ENCODE measurements around the gene CTTN. TPM values are rescaled to one million over a fixed set of nuclear protein-coding genes. Genes with fewer than 3 reads are reported as not detected.

The CTTN gene
- total and polyA plus RNA-seq, 4 experiments from 2014 or later: 0.41 to 1.5 (median 0.58) TPM; not detected in 1

- no peak overlapping the region for H3K4me3 ChIP-seq (ENCODE audit: low read length in 2 of 2)
- H3K36me3 ChIP-seq (ENCODE audit: insufficient read depth, low read length): no peaks in the 10 kb centered on the region
- peaks cover 18 to 27% of the 10 kb centered on the region in 2 donors for H3K27me3 Mint-ChIP-seq
- ChIA-PET POLR2A (ENCODE audit: partially characterized antibody) (no interaction called here), CTCF (ENCODE audit: partially characterized antibody) (interaction anchor here (0.6 kb wide), 1 partner anchor 15 kb away, joined by 3 read pairs; no protein-coding TSS in a partner anchor)
- H3K4me1 ChIP-seq (ENCODE audit: insufficient read depth, low read length): peaks cover 12% of the 10 kb centered on the region
- no peaks in the 10 kb centered on the region for H3K9me3 Mint-ChIP-seq
- no peak for DNase-seq
- no peaks in the 10 kb centered on the region for H3K27me3 ChIP-seq (ENCODE audit: insufficient read depth, low read length)
- intact Hi-C loops (cut with micrococcal nuclease): no loop called here
- H3K27ac ChIP-seq (ENCODE audit: low read depth, low read length): no peak overlapping the region
- H3K4me1 Mint-ChIP-seq: peaks cover 9 to 13% (median 11%) of the 10 kb centered on the region in 4 donors
- no peak overlapping the region for H3K4me3 Mint-ChIP-seq
- H3K9me3 ChIP-seq (ENCODE audit: control insufficient read depth in 1 of 2, low read length in 2 of 2): no peaks in the 10 kb centered on the region
- H3K27ac Mint-ChIP-seq: no peak overlapping the region
- no peaks in the 10 kb centered on the region for H3K36me3 Mint-ChIP-seq
Observed at GRCh38 chr11:70394211-70394950, 3.9 kb upstream of the CTTN start.

- Mint-ChIP-seq H3K9me3 (no peaks in the 10 kb centered on the region), H3K36me3 (no peaks in the 10 kb centered on the region), H3K27me3 (peaks cover 17 to 26% of the 10 kb centered on the region in 2 donors), H3K4me3 (peak overlapping the region; percentile 83 to 94 (median 85)), H3K4me1 (peaks cover 9 to 13% (median 11%) of the 10 kb centered on the region in 4 donors), H3K27ac (peak overlapping the region in 6 of 7 donors; percentile 18 to 70 (median 48))
- intact Hi-C loops (cut with micrococcal nuclease): no loop called here
- Histone ChIP-seq H3K4me3 (ENCODE audit: low read length in 2 of 2) (peak overlapping the region; percentile 60 to 70), H3K27me3 (ENCODE audit: insufficient read depth, low read length) (no peaks in the 10 kb centered on the region), H3K4me1 (ENCODE audit: insufficient read depth, low read length) (peaks cover 12% of the 10 kb centered on the region), H3K9me3 (ENCODE audit: control insufficient read depth in 1 of 2, low read length in 2 of 2) (no peaks in the 10 kb centered on the region), H3K36me3 (ENCODE audit: insufficient read depth, low read length) (no peaks in the 10 kb centered on the region), H3K27ac (ENCODE audit: low read depth, low read length) (no peak overlapping the region)
- ChIA-PET POLR2A (ENCODE audit: partially characterized antibody) (interaction anchor here (0.7 kb wide), 1 partner anchor 43 kb away, joined by 3 read pairs; no protein-coding TSS in a partner anchor), CTCF (ENCODE audit: partially characterized antibody) (no interaction called here)
- no peak for DNase-seq
Observed at GRCh38 chr11:70397336-70397982, 870 bp upstream of the CTTN start.

GRCh38 chr11:70398834-70399680, 728 bp downstream of the CTTN start:
- CTCF ChIA-PET (ENCODE audit: partially characterized antibody): no interaction called here
- no peak for DNase-seq
- Mint-ChIP-seq H3K27me3 (peaks cover 11 to 19% of the 10 kb centered on the region in 2 donors), H3K4me3 (peak overlapping the region; percentile 55 to 78 (median 67)), H3K4me1 (peaks cover 9 to 13% (median 11%) of the 10 kb centered on the region in 4 donors), H3K9me3 (no peaks in the 10 kb centered on the region), H3K27ac (peak overlapping the region in 1 of 7 donors; percentile 71), H3K36me3 (no peaks in the 10 kb centered on the region)
- peaks cover 12% of the 10 kb centered on the region for H3K4me1 ChIP-seq (ENCODE audit: insufficient read depth, low read length)
- H3K27me3 ChIP-seq (ENCODE audit: insufficient read depth, low read length): no peaks in the 10 kb centered on the region
- intact Hi-C loops (cut with micrococcal nuclease): no loop called here
- no peak overlapping the region for H3K27ac ChIP-seq (ENCODE audit: low read depth, low read length)
- H3K9me3 ChIP-seq (ENCODE audit: control insufficient read depth in 1 of 2, low read length in 2 of 2): no peaks in the 10 kb centered on the region
- peak overlapping the region in 1 of 2 donors; percentile 60 for H3K4me3 ChIP-seq (ENCODE audit: low read length in 2 of 2)
- no peaks in the 10 kb centered on the region for H3K36me3 ChIP-seq (ENCODE audit: insufficient read depth, low read length)
- POLR2A ChIA-PET (ENCODE audit: partially characterized antibody): no interaction called here

GRCh38 chr11:70399681-70400112, 1.4 kb downstream of the CTTN start:
- Histone ChIP-seq H3K27me3 (ENCODE audit: insufficient read depth, low read length) (no peaks in the 10 kb centered on the region), H3K4me3 (ENCODE audit: low read length in 2 of 2) (no peak overlapping the region), H3K27ac (ENCODE audit: low read depth, low read length) (no peak overlapping the region), H3K36me3 (ENCODE audit: insufficient read depth, low read length) (no peaks in the 10 kb centered on the region), H3K9me3 (ENCODE audit: control insufficient read depth in 1 of 2, low read length in 2 of 2) (no peaks in the 10 kb centered on the region), H3K4me1 (ENCODE audit: insufficient read depth, low read length) (peaks cover 12% of the 10 kb centered on the region)
- intact Hi-C loops (cut with micrococcal nuclease): no loop called here
- POLR2A ChIA-PET (ENCODE audit: partially characterized antibody): no interaction called here
- Mint-ChIP-seq H3K4me3 (peak overlapping the region; percentile 36 to 78 (median 59)), H3K36me3 (no peaks in the 10 kb centered on the region), H3K27ac (peak overlapping the region in 2 of 7 donors; percentile 71 to 74), H3K27me3 (peaks cover 11 to 15% of the 10 kb centered on the region in 2 donors), H3K4me1 (peaks cover 9 to 13% (median 11%) of the 10 kb centered on the region in 4 donors), H3K9me3 (no peaks in the 10 kb centered on the region)
- CTCF ChIA-PET (ENCODE audit: partially characterized antibody): no interaction called here
- DNase-seq: no peak

- H3K27ac Mint-ChIP-seq: no peak overlapping the region
- POLR2A ChIA-PET (ENCODE audit: partially characterized antibody): no interaction called here
- peak overlapping the region in 1 of 8 donors; percentile 30 for H3K4me3 Mint-ChIP-seq
Observed at GRCh38 chr11:70400643-70401042, 2.3 kb downstream of the CTTN start.

GRCh38 chr11:70402016-70402415, 3.7 kb downstream of the CTTN start:
- H3K36me3 Mint-ChIP-seq: no peaks in the 10 kb centered on the region
- ChIA-PET CTCF (ENCODE audit: partially characterized antibody) (no interaction called here), POLR2A (ENCODE audit: partially characterized antibody) (no interaction called here)
- Histone ChIP-seq H3K27me3 (ENCODE audit: insufficient read depth, low read length) (no peaks in the 10 kb centered on the region), H3K36me3 (ENCODE audit: insufficient read depth, low read length) (no peaks in the 10 kb centered on the region), H3K4me1 (ENCODE audit: insufficient read depth, low read length) (peaks cover 11% of the 10 kb centered on the region), H3K27ac (ENCODE audit: low read depth, low read length) (no peak overlapping the region), H3K9me3 (ENCODE audit: control insufficient read depth in 1 of 2, low read length in 2 of 2) (no peaks in the 10 kb centered on the region), H3K4me3 (ENCODE audit: low read length in 2 of 2) (no peak overlapping the region)
- no peak for DNase-seq
- H3K27me3 Mint-ChIP-seq: peaks cover 9 to 11% of the 10 kb centered on the region in 2 donors
- H3K4me1 Mint-ChIP-seq: peaks cover 10 to 12% (median 11%) of the 10 kb centered on the region in 4 donors
- no peak overlapping the region for H3K27ac Mint-ChIP-seq
- H3K4me3 Mint-ChIP-seq: no peak overlapping the region
- no peaks in the 10 kb centered on the region for H3K9me3 Mint-ChIP-seq
- intact Hi-C loops (cut with micrococcal nuclease): no loop called here

More at GRCh38 chr11:70400643-70401042, 2.3 kb downstream of the CTTN start:
- Mint-ChIP-seq H3K36me3 (no peaks in the 10 kb centered on the region), H3K27me3 (peaks cover 11 to 14% of the 10 kb centered on the region in 2 donors), H3K9me3 (no peaks in the 10 kb centered on the region), H3K4me1 (peaks cover 10 to 13% (median 11%) of the 10 kb centered on the region in 4 donors)
- CTCF ChIA-PET (ENCODE audit: partially characterized antibody): no interaction called here
- H3K4me1 ChIP-seq (ENCODE audit: insufficient read depth, low read length): peaks cover 12% of the 10 kb centered on the region
- H3K36me3 ChIP-seq (ENCODE audit: insufficient read depth, low read length): no peaks in the 10 kb centered on the region
- intact Hi-C loops (cut with micrococcal nuclease): no loop called here
- no peaks in the 10 kb centered on the region for H3K9me3 ChIP-seq (ENCODE audit: control insufficient read depth in 1 of 2, low read length in 2 of 2)
- no peak overlapping the region for H3K4me3 ChIP-seq (ENCODE audit: low read length in 2 of 2)
- no peak overlapping the region for H3K27ac ChIP-seq (ENCODE audit: low read depth, low read length)
- DNase-seq: no peak
- no peaks in the 10 kb centered on the region for H3K27me3 ChIP-seq (ENCODE audit: insufficient read depth, low read length)

GRCh38 chr11:70402685-70403084, 4.4 kb downstream of the CTTN start:
- DNase-seq: no peak
- peaks cover 3 to 5% (median 5%) of the 10 kb centered on the region in 4 donors for H3K4me1 Mint-ChIP-seq
- Histone ChIP-seq H3K4me1 (ENCODE audit: insufficient read depth, low read length) (peaks cover 4% of the 10 kb centered on the region), H3K36me3 (ENCODE audit: insufficient read depth, low read length) (no peaks in the 10 kb centered on the region), H3K9me3 (ENCODE audit: control insufficient read depth in 1 of 2, low read length in 2 of 2) (no peaks in the 10 kb centered on the region), H3K27ac (ENCODE audit: low read depth, low read length) (no peak overlapping the region), H3K4me3 (ENCODE audit: low read length in 2 of 2) (no peak overlapping the region), H3K27me3 (ENCODE audit: insufficient read depth, low read length) (no peaks in the 10 kb centered on the region)
- ChIA-PET CTCF (ENCODE audit: partially characterized antibody) (no interaction called here), POLR2A (ENCODE audit: partially characterized antibody) (no interaction called here)
- H3K9me3 Mint-ChIP-seq: no peaks in the 10 kb centered on the region
- intact Hi-C loops (cut with micrococcal nuclease): no loop called here
- H3K27ac Mint-ChIP-seq: no peak overlapping the region
- no peaks in the 10 kb centered on the region for H3K36me3 Mint-ChIP-seq
- H3K4me3 Mint-ChIP-seq: no peak overlapping the region
- H3K27me3 Mint-ChIP-seq: peaks cover 3 to 5% of the 10 kb centered on the region in 2 donors
